Mononuclear cell (primary cell): Measurements from ENCODE around the gene MAPKBP1. TPM values are rescaled to one million over a fixed set of nuclear protein-coding genes. Genes with fewer than 3 reads are reported as not detected.

ENCODE experiments used
- H3K27me3 ChIP-seq: 2 replicates; pipeline ENCODE4 v1.6.0; 2011; ENCODE audit warnings: low read length, control low read depth; ENCODE audit not compliant: insufficient read depth
- H3K4me1 ChIP-seq: 2 replicates; pipeline ENCODE4 v1.5.1; 2011; ENCODE audit warnings: mild to moderate bottlenecking, low read length, control low read depth; ENCODE audit not compliant: insufficient read depth
- H3K4me3 ChIP-seq: 2 replicates; pipeline ENCODE4 v1.5.1; 2011; ENCODE audit warnings: mild to moderate bottlenecking, low read length, moderate library complexity
- H3K9me3 ChIP-seq: 2 replicates; pipeline ENCODE4 v1.5.1; 2011; ENCODE audit warnings: low read depth, mild to moderate bottlenecking, control low read depth, low read length
- total RNA-seq: library from RNA; depleted of rRNA; stranded (reverse); fragments of >200 nt; gene quantifications from one replicate; pipeline ENCODE4 v1.2.3, GENCODE V29; 2012

MAPKBP1 gene
- total RNA-seq, 1 donor, result 10.5 TPM

DNA sequence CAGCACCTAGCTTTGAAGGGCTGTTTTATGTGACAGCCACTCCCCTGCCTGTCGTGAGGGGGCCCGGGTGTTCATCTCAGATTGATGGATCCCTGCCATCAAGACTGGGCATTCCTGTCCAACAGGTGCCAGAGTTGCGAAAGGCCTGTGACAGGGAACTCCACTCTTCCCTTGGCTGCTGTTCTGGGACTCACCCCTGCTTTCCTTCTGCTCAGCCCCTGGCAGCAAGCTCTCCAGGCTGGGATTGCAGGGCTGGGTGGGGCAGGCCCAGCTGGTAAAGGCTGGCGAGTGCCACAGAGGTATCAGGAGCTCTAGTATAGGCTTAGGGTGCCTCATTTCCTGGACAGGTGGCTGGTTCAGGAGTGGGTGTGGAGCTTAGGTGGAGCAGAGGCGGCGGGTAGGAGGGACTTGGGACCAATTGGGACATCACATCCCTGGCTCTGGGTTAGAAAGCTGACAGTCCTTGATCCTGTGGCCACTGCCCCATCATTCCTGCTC lies 64.2 kb downstream of the MAPKBP1 start, which contains the start of gene PLA2G4B:
TSS of gene PLA2G4B (plus strand) at position 448 of the 498 bp plus-strand sequence. CDS start 67 bp downstream, outside the sequence.
- H3K9me3 ChIP-seq, result no peaks in the 10 kb centered on the region
- H3K27me3 ChIP-seq, result no peaks in the 10 kb centered on the region
- no peaks in the 10 kb centered on the region for H3K4me1 ChIP-seq
- no peak within 1 kb of the TSS for H3K4me3 ChIP-seq

DNA sequence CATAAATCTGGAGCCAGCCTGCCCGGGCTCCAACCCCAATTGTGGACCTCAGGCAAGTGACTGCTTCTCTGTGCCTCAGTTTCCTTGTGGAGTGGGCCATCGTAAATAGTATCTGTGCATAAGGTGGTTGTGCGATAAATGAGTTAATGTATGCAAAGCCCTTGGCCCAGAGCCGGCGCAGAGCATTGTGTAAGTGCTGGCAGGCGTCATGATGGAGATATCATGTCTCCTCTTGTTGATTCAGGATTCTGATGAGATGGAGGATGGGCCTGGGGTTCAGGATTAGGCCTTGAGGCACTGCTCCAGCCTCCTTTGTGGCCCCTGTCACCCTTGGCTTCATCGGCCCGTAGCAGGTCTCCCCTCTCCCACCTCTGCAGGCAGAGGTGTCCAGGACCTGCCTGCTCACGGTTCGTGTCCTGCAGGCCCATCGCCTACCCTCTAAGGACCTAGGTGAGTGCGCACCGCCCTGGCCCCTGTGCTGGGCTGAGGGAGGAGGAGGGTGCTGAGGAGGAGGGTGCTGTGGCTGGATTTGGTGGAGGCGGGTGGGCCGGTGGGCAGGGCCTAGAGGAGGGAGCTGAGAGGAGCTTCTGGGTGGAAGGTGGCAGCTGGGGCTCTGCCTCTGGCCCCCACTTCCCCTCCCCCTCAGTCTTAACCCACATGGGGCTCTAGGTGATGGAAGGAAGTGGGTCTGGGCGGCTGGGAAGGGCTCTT lies 65.7 kb downstream of the MAPKBP1 start:
- Histone ChIP-seq H3K9me3 (no peaks in the 10 kb centered on the region), H3K4me1 (no peaks in the 10 kb centered on the region), H3K4me3 (no peak overlapping the region), H3K27me3 (no peaks in the 10 kb centered on the region)

DNA sequence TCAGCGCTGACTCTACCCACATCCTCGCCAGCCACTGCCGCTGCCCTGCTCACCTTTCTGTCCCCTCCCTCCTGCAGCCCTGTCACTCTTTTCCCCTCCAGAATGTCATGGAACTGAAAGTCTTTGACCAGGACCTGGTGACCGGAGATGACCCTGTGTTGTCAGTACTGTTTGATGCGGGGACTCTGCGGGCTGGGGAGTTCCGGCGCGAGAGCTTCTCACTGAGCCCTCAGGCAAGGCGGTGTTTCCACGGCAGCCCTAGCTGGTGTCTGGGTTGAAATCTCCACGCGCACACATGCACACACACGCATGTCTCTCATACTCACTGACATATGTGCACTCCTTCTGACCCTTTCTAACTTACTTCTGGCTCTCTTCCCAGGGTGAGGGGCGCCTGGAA lies 66.4 kb downstream of the MAPKBP1 start:
- no peaks in the 10 kb centered on the region for H3K9me3 ChIP-seq

DNA sequence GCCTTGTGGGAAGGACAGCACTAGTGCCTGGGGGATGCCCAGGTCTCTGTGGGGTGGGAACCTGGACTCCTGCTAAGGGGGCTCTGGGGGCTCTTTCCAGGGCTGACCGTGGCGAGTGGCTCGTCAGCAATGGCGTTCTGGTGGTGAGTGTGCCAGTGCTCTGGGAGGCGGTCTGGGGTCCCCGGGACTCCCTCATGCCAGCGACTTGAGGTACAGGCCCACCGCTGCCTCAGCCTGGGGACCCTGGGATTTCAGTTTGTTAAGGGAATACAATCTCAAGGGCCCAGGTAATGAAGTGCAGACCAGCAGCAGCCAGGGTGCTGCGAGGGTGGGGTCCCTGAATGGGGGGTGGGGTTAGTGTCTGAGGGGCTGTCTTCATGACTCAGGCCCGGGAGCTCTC lies 66.8 kb downstream of the MAPKBP1 start:
- Histone ChIP-seq H3K4me1 (no peaks in the 10 kb centered on the region), H3K4me3 (no peak overlapping the region), H3K9me3 (no peaks in the 10 kb centered on the region), H3K27me3 (no peaks in the 10 kb centered on the region)

More for the DNA sequence above, 66.4 kb downstream of the MAPKBP1 start:
- Histone ChIP-seq H3K27me3 (no peaks in the 10 kb centered on the region), H3K4me3 (no peak overlapping the region), H3K4me1 (no peaks in the 10 kb centered on the region)

DNA sequence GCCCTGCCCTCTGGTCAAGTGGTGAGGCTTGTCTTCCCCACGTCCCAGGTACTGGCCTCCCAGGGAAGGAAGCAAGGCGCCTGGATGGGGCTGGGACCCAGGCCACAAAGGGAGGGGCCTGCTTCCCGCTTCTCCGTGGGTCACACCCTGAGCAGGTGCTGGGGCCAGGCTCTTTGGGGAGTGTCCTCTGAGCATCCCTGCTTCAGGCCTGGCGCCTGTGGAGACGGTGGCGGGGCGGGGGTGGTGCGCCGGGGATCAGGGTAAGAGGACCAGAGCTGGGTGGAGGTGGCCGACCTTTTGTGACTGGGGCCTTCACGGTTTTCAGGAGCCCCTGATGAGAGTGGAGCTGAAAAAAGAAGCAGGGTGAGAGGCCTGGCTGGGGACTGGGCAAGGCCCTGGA lies 67.9 kb downstream of the MAPKBP1 start:
- Histone ChIP-seq H3K27me3 (no peaks in the 10 kb centered on the region), H3K4me3 (no peak overlapping the region), H3K4me1 (no peaks in the 10 kb centered on the region), H3K9me3 (no peaks in the 10 kb centered on the region)

DNA sequence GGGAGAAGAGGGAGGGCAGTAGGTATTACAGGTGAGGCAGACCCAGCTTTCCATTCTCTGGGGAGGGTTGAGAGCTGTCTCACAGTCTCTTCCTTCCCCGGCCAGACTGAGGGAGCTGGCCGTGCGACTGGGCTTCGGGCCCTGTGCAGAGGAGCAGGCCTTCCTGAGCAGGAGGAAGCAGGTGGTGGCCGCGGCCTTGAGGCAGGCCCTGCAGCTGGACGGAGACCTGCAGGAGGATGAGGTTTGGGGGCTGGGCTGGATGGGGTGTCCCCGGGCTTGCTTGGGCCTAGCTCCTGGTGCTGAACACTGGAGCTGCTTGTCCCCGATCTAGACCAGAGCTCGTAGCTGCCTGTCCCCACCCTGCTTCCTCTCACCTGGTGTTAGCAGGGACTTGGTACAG lies 69.3 kb downstream of the MAPKBP1 start:
- Histone ChIP-seq H3K27me3 (no peaks in the 10 kb centered on the region), H3K4me1 (no peaks in the 10 kb centered on the region), H3K9me3 (no peaks in the 10 kb centered on the region), H3K4me3 (no peak overlapping the region)

DNA sequence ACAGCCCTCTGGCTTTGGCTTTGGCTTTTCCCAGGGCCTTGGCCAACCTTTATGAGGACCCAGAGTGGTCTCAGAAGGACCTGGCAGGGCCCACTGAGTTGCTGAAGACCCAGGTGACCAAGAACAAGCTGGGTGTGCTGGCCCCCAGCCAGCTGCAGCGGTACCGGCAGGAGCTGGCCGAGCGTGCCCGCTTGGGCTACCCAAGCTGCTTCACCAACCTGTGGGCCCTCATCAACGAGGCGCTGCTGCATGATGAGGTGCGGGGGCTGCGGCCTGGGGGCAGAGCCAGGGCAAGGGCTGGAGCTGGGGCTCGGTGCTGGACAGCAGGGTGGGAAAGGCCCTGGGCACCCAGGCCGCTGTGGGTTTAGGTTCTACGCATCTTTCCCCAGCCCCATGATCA lies 70.5 kb downstream of the MAPKBP1 start:
- H3K27me3 ChIP-seq, result no peaks in the 10 kb centered on the region
- no peak overlapping the region for H3K4me3 ChIP-seq
- no peaks in the 10 kb centered on the region for H3K4me1 ChIP-seq
- no peaks in the 10 kb centered on the region for H3K9me3 ChIP-seq

DNA sequence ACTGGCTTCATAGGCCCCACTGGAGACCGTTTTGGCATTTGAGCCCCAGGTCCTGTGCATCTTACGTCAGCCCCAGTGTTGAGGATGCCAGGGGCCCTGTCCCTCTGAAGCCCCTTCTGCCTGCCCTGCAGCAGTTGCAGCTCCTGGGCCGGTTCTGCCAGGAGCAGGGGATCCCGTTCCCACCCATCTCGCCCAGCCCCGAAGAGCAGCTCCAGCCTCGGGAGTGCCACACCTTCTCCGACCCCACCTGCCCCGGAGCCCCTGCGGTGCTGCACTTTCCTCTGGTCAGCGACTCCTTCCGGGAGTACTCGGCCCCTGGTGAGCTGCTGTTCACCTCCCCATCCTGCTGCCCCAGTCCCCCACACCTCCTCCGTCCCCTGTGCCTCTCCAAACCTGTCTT lies 72.9 kb downstream of the MAPKBP1 start:
- Histone ChIP-seq H3K4me1 (no peaks in the 10 kb centered on the region), H3K9me3 (no peaks in the 10 kb centered on the region), H3K27me3 (no peaks in the 10 kb centered on the region), H3K4me3 (no peak overlapping the region)

DNA sequence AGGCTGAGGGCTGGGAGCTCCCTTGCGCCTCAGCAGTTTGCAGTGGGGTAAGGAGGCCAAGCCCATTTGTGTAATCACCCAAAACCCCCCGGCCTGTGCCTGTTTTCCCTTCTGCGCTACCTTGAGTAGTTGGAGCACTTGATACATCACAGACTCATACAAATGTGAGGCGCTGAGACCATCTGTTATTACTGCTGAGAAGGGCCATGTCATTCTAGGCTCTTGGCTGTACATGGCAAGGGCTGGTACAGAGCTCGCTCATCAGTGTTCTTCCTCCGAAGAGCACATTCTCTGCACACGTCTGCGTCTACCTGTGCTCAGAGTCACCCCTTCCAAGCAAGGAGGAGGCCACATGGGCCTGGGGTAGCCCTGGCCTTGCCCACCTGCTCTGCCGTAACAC lies 73.7 kb downstream of the MAPKBP1 start:
- Histone ChIP-seq H3K4me1 (no peaks in the 10 kb centered on the region), H3K27me3 (no peaks in the 10 kb centered on the region), H3K4me3 (no peak overlapping the region), H3K9me3 (no peaks in the 10 kb centered on the region)

DNA sequence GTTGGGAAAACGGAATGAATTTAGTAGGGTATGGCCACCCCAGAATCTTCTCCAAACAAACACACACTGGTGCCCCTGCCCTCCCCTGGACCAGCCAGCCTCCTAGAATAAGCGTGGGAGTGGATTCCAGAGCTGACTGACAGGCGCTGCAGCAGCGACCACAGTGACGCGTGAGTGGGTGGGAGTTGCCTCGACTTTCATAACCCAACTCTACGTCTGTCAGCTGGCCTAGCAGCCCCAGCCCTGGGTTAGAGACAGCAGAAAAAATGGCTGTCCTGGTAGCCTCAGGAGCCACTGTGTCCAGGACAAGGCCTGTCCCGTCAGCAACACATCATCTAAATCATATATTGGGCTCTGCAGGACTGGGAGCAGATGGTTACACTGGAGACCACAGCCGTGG lies 74.3 kb downstream of the MAPKBP1 start:
- H3K27me3 ChIP-seq, result no peaks in the 10 kb centered on the region
- no peaks in the 10 kb centered on the region for H3K4me1 ChIP-seq

DNA sequence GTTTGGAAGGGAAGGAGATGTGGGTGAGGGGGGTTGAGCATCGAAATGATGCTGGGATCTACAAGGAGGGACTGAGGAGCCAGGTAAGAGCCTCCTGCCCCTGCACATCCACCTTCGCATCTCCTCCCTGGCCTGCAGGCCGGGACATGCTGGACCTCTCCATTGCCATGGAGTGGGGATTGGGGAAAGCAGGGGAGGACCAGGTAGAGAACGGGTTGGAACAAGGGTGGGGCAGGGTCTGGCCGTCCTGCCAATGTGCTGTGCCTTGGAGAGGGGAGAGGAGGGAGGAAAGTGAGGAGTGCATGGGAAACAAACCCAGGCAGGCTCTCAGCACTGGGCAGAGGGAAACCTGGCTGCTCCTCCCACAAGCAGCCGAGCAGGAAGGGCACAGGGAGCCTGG lies 74.9 kb downstream of the MAPKBP1 start:
- no peaks in the 10 kb centered on the region for H3K27me3 ChIP-seq
- H3K4me3 ChIP-seq, result no peak overlapping the region
- no peaks in the 10 kb centered on the region for H3K4me1 ChIP-seq
- no peaks in the 10 kb centered on the region for H3K9me3 ChIP-seq

More for the DNA sequence above, 74.3 kb downstream of the MAPKBP1 start:
- Histone ChIP-seq H3K9me3 (no peaks in the 10 kb centered on the region), H3K4me3 (no peak overlapping the region)

DNA sequence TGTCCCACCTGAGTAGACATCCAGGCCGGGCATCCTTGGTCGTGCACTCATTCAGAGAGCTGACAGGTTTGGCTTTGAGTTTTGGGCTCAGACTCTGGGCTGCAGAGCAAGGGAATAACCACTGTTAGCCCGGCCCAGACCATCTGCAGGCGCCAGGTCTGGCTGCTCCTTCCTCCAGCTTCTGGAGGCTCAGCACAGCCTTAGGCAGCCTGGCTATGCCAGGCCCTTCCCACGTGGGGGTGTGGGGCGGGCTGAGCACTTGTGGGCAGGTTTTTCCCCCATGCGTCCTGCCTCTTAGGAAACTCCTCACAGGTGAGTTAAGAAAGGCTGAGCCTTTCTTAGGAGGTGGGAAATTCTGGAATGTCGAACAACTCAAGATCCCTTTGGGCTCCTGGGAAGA lies 75.6 kb downstream of the MAPKBP1 start:
- Histone ChIP-seq H3K9me3 (no peaks in the 10 kb centered on the region), H3K27me3 (no peaks in the 10 kb centered on the region), H3K4me3 (no peak overlapping the region), H3K4me1 (no peaks in the 10 kb centered on the region)

DNA sequence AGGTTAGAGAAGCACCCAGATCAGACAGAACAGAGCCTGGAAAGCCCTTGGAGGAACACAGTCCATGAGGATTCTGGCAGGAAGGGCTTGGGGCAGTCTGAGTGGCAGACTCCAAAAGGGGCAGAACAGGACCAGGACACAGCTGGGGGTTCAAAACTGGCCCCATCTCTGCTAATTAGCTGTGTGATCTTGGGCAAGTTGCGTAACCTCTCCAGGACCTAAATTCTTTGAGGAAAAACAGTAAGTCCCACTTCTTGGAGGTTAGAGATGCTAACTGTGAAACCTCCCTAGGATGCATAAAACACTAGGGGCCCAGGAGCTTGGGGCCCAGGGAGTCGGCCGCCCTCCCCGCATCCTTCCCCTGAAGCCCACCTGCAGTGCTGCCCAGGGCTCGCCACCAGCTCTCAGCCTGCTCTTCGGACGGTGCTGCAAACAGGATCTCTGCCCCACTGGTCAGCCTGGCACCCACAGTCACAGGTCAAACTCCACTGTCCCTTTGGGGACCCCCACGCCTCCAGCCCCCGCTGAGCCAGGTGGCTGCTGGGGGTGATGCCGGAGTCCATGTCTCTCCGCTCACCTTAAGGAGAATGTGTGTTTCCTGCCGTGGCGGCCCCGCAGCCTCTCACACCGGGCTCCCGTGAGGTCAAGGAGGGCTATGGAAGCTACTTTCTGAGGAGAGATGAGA lies 76.3 kb downstream of the MAPKBP1 start:
- H3K9me3 ChIP-seq, result no peaks in the 10 kb centered on the region
- H3K4me3 ChIP-seq, result no peak overlapping the region
- H3K4me1 ChIP-seq, result no peaks in the 10 kb centered on the region
- H3K27me3 ChIP-seq, result no peaks in the 10 kb centered on the region

DNA sequence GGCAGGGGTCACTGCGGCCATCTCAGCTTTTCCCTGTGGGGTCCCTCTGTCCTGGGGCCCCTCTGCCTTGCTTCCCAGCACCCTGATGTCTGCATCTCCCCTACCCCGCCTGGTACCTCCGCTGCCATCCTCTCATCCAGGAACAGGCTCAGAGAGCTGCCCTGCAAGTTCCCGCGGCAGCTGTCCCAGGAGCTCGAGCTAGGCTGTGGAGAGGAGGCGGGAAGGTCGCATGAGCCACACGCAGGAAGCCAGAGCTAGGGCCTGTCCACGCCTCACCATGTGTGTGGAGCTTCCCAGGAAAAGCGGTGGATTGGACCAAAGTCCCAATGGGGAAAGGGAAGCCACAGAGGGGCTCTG lies 76.9 kb downstream of the MAPKBP1 start:
- Histone ChIP-seq H3K4me1 (no peaks in the 10 kb centered on the region), H3K27me3 (no peaks in the 10 kb centered on the region), H3K4me3 (no peak overlapping the region), H3K9me3 (no peaks in the 10 kb centered on the region)

DNA sequence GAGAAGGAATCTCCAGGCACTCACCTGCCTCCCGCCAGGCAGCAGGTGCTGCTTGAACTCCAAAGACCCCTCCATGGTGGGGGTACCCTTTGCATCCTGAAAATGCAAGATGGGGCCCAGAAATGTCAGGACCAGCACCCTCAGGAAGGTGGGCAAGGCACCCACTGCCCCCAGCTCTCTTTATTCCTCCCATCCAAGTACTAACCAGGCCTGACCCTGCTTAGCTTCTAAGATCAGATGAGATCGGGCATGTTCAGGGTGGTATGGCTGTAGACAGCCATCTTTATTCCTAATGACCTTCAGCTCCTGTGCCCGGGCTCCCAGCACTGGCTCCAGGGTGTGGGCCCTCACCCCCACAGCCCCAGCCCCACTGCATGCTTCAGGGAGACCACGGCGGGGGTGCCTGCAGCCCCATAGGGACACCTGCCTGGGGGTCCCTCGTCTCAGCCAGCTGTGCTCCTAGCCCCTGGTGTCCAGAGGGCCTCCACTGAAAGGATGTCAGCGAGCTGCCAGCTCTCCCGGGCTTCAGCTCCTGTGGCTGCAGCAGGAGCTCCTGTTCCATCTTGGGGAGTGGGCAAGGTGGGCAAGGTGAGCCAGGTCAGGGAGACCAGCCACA lies 77.6 kb downstream of the MAPKBP1 start:
- no peaks in the 10 kb centered on the region for H3K27me3 ChIP-seq

More for the DNA sequence above, 77.6 kb downstream of the MAPKBP1 start:
- no peak overlapping the region for H3K4me3 ChIP-seq
- no peaks in the 10 kb centered on the region for H3K4me1 ChIP-seq
- no peaks in the 10 kb centered on the region for H3K9me3 ChIP-seq
